Calu3 (cell line): Measurements from ENCODE around the gene PCARE. TPM values are rescaled to one million over a fixed set of nuclear protein-coding genes. Genes with fewer than 3 reads are reported as not detected.

Source experiments
- BruUV-seq: library from RNA; stranded (reverse); fragments of 400-500 nt; replicated peaks from 2 replicates; lab custom pipeline; 2021; lab: Mats Ljungman, UMichigan
- CTCF ChIA-PET: fragments of 300-600 bp; sonication (Branson Sonifier 250); formaldehyde crosslinking; loops from one replicate; lab custom pipeline; 2022; ENCODE audit warnings: antibody characterized with exemption; lab: Charles Lee
- DNase-seq: peaks from one replicate; pipeline ENCODE4 v3.0.0; 2022
- H3K27ac Mint-ChIP-seq: one replicate; pipeline ENCODE4 v1.8.0; 2022; ENCODE audit warnings: mixed read lengths; ENCODE audit not compliant: unreplicated experiment
- H3K27me3 Mint-ChIP-seq: one replicate; pipeline ENCODE4 v1.8.0; 2022; ENCODE audit warnings: mixed read lengths; ENCODE audit not compliant: unreplicated experiment
- H3K36me3 Mint-ChIP-seq: one replicate; pipeline ENCODE4 v1.8.0; 2022; ENCODE audit warnings: mild to moderate bottlenecking, moderate library complexity, mixed read lengths; ENCODE audit not compliant: insufficient read depth, unreplicated experiment
- H3K4me1 Mint-ChIP-seq: one replicate; pipeline ENCODE4 v1.8.0; 2022; ENCODE audit warnings: mild to moderate bottlenecking, low read depth, mixed read lengths; ENCODE audit not compliant: unreplicated experiment
- H3K4me3 Mint-ChIP-seq: one replicate; pipeline ENCODE4 v1.8.0; 2022; ENCODE audit warnings: mild to moderate bottlenecking, low read depth, moderate library complexity, mixed read lengths; ENCODE audit not compliant: unreplicated experiment
- H3K9me3 Mint-ChIP-seq: one replicate; pipeline ENCODE4 v1.8.0; 2022; ENCODE audit warnings: low read depth, mixed read lengths; ENCODE audit not compliant: unreplicated experiment
- intact Hi-C: fragments of 100-400 bp; cut with micrococcal nuclease; formaldehyde crosslinking; loops from one replicate; pipeline ENCODE4 v1.10.0; 2022; ENCODE audit not compliant: unreplicated experiment
- total RNA-seq: library from RNA; stranded (reverse); gene quantifications from 2 replicates; pipeline ENCODE4 v1.2.3, GENCODE V29; 2022
- TF ChIP-seq, protein P1 (sequence below): fragments of 200-600 bp; IDR thresholded peaks from one replicate; pipeline ENCODE4 v1.8.0; 2022; ENCODE audit warnings: antibody characterized with exemption; ENCODE audit not compliant: unreplicated experiment

Gene PCARE
- total RNA-seq, 1 experiment from 2014 or later: not detected

DNA sequence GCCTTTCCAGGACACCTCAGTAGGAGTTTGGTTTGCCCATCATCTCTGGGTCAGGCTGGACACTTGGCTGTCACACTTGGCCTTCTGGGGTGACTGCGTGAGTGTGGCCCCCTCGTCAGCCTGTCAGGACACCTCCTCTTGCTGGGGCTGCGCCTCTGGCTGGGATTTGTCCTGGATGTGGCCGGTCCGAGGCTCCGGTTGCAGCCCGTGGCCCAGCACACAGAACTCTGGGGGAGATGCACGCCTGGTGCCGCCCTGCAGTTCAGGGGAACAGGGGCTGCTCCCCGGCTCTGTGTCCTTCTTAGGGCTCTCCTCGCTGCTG lies 9.6 kb downstream of the PCARE start:
- Mint-ChIP-seq H3K36me3 (no peaks in the 10 kb centered on the region), H3K4me3 (no peak overlapping the region), H3K9me3 (no peaks in the 10 kb centered on the region), H3K27me3 (no peaks in the 10 kb centered on the region), H3K27ac (no peak overlapping the region), H3K4me1 (peaks cover 7% of the 10 kb centered on the region)
- intact Hi-C loops: no loop called here
- TF ChIP-seq, protein P1, sequence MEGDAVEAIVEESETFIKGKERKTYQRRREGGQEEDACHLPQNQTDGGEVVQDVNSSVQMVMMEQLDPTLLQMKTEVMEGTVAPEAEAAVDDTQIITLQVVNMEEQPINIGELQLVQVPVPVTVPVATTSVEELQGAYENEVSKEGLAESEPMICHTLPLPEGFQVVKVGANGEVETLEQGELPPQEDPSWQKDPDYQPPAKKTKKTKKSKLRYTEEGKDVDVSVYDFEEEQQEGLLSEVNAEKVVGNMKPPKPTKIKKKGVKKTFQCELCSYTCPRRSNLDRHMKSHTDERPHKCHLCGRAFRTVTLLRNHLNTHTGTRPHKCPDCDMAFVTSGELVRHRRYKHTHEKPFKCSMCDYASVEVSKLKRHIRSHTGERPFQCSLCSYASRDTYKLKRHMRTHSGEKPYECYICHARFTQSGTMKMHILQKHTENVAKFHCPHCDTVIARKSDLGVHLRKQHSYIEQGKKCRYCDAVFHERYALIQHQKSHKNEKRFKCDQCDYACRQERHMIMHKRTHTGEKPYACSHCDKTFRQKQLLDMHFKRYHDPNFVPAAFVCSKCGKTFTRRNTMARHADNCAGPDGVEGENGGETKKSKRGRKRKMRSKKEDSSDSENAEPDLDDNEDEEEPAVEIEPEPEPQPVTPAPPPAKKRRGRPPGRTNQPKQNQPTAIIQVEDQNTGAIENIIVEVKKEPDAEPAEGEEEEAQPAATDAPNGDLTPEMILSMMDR: no peak
- DNase-seq: no peak
- CTCF ChIA-PET: no interaction called here
- no TSS peak for BruUV-seq

DNA sequence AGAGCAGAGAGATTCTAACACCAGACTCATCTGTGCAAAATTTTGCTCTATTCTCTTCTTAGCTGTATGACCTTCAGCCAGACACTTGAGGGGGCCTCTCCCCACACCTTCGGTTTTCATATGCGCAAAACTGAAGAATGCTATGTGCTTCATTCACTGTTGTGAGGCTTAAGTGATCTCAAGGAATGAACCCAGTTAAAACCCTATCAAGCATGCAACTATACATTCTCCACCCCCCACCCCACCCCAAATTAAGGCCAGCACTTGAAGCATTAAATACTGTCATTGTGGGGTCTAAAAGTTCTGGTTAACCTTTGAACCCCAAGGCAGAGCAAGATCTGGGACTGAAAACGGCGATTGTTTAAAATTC lies 10.0 kb downstream of the PCARE start:
- Mint-ChIP-seq H3K4me3 (no peak overlapping the region), H3K27ac (no peak overlapping the region), H3K9me3 (no peaks in the 10 kb centered on the region), H3K4me1 (peaks cover 7% of the 10 kb centered on the region), H3K36me3 (no peaks in the 10 kb centered on the region), H3K27me3 (no peaks in the 10 kb centered on the region)
- BruUV-seq: no TSS peak
- intact Hi-C loops: no loop called here
- CTCF ChIA-PET: no interaction called here
- TF ChIP-seq, protein P1: no peak
- DNase-seq: no peak

DNA sequence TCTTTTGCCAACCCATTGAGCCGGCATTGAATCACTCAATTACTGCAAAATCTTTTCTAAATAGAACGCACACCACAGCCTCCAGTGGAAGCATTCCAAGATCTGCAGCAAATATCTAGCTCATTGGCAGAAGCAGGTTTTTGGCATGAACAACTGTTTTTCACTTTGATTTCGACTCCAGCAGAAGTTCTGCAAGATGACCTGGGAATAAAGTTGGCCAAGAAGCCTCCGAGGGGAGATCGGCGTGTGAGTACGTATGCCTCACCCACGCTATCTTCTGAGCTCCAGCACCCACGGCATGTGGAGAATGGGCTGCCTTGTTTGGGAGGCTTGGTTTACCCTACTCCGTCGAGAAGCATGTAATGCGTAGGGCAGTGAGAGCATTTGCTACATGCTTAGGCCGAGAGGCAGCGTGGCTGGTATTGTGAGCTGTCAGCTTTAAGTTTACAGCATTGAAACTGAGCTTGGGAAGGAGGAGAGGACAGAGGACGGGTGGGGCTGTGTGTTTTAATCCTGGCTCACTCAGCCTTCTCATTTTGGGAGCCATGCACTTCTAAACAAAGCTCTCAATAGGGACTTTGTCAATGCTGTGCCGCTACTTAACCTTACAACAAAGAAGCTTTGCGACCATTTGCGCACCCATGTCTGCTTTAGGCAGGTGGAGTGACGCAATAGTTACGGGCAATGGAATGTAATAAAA lies 10.5 kb downstream of the PCARE start:
- no peak overlapping the region for H3K4me3 Mint-ChIP-seq
- CTCF ChIA-PET: no interaction called here
- no peaks in the 10 kb centered on the region for H3K9me3 Mint-ChIP-seq
- TF ChIP-seq, protein P1: no peak
- peaks cover 7% of the 10 kb centered on the region for H3K4me1 Mint-ChIP-seq
- no peak overlapping the region for H3K27ac Mint-ChIP-seq
- no peaks in the 10 kb centered on the region for H3K36me3 Mint-ChIP-seq
- no TSS peak for BruUV-seq
- no peaks in the 10 kb centered on the region for H3K27me3 Mint-ChIP-seq
- DNase-seq: no peak
- intact Hi-C loops: no loop called here

GRCh38 chr2:29063056-29063455 lies 11.3 kb downstream of the PCARE start:
- no peak overlapping the region for H3K27ac Mint-ChIP-seq
- peaks cover 7% of the 10 kb centered on the region for H3K4me1 Mint-ChIP-seq
- no TSS peak for BruUV-seq
- H3K36me3 Mint-ChIP-seq: no peaks in the 10 kb centered on the region
- no peak for DNase-seq
- H3K9me3 Mint-ChIP-seq: no peaks in the 10 kb centered on the region
- TF ChIP-seq, protein P1: no peak
- no peak overlapping the region for H3K4me3 Mint-ChIP-seq
- CTCF ChIA-PET: no interaction called here
- intact Hi-C loops: no loop called here
- no peaks in the 10 kb centered on the region for H3K27me3 Mint-ChIP-seq
